NCI-H146 (cell line): ENCODE results near the gene ANP32B.
A peak's percentile ranks its signal among the peaks of the same experiment; 100 is the strongest.

ENCODE experiments used
- DNase-seq: peaks from one replicate; lab custom pipeline; 2025; lab: John Stamatoyannopoulos, UW

Gene ANP32B

GRCh38 chr9:98031169-98031568 lies 48.0 kb downstream of the ANP32B start:
- no peak for DNase-seq

DNA sequence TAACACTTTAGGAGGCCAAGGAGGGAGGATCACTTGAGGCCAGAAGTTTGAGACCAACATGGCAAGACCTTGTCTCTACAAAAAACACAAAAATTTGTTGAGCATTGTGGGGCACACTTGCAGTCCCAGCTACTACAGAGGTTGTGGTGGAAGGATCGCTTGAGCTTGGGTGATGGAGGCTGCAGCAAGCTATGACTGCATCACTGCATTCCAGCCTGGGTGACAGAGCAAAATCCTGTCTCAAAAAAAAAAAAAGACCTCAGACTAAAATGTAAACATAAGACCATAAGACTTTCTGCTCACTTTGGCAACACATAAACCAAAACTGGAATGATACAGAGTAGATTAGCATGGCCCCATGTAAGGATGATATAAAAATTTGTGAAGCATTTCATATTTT lies 48.8 kb downstream of the ANP32B start:
- DNase-seq, result no peak

DNA sequence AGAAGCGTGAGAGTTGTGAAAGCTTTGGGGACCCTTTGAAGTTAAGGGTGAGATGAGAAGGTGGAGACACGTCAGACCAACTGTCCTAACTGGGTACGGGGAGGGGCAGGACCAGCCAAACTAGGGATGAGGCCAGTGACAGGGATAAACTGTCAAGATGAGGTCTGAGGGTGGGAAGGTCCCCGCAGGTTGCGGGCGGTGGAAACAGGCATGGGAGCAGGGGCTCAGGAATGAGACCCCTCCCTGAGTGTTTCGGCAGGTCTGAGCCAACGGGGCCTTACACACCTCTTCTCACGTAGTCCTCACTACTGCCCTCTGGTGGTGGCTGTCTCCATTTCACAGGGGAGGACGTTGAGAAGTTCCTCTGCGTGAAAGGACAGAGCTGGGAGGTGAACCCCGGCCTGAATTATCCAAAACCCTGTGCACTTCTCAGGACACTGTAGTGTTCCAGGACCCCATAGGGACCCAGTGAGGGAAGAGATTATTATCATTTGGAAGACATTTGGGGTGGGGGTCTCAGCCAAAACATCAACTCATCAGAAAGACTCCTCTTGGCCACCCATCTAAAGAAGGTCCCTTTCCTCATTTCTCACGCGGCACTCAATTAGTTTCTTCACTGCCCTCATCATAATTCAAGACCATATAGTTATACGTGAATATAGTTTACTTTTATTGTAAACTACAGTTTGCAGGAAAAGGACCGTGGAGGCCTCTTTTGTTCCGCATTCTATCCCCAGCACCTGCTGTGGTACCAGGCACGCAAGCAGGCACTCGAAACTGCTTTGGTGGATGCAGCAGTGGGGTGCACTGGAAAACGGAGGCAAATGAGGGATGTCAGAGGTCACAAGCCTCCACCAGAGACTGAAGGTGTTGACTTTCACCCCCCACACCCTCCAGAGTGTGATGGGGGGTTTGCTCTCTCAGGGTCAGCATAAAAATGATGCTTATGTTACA lies 51.7 kb downstream of the ANP32B start:
- peak; percentile 67 for DNase-seq

DNA sequence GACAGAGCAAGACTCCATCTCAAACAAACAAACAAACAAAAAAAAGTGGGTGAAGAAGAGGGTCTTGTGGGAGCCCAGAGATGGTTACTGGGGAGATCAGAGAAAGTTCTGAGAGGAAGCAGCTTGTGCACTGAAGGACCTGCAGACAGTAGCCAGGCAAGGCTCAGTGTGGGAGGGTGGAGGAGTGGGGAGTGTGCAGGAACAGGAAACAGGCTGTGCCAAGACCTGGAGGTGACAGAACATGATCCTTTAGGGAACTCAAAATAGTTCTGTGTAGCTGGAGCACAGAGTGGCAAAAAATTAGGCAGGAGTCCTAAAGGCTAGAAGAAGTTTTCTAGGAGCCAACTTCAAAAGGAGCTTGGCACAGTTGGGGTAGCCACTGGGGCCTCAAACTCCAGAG lies 54.2 kb downstream of the ANP32B start:
- DNase-seq, result no peak

DNA sequence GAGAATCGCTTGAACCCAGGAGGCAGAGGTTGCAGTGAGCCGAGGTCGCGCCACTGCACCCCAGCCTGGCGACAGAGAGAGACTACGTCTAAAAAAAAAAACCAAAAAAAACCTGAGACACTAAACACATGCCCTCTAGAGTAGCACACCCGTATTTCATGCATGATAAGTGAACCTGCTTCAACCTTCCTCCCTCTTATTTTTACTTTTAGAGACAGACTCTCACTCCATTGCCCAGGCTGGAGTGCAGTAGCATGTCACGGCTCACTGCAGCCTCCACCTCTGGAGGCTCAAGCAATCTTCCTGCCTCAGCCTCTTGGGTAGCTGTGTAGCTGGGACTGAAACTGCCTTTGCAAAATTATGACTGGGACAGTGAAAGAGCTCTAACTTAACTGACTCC lies 55.8 kb downstream of the ANP32B start:
- DNase-seq, result no peak

GRCh38 chr9:98039607-98040017 lies 56.5 kb downstream of the ANP32B start:
- no peak for DNase-seq

DNA sequence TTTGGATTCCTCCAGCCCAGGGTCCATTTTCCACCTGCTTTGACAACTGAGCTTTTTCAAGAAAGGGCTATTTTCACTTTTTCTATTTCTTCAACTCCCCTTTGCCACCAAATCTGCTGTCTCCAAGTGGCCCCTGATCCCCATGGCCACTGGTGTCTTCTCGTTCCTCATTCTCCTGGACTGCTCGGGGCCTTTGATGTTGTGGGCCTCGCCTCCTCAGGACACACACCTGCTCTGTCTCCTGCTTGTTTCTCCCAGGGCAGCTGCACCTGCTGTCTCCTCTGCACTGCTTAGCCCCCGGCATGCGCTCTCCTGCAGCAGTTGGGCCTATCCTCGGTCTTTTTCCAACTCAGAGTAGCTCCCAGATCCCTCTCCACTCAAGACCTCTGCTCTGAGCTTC lies 57.1 kb downstream of the ANP32B start:
- peak; percentile 37 for DNase-seq

GRCh38 chr9:98043915-98044314 lies 60.8 kb downstream of the ANP32B start:
- no peak for DNase-seq

GRCh38 chr9:98045234-98046179 lies 62.4 kb downstream of the ANP32B start:
- no peak for DNase-seq

DNA sequence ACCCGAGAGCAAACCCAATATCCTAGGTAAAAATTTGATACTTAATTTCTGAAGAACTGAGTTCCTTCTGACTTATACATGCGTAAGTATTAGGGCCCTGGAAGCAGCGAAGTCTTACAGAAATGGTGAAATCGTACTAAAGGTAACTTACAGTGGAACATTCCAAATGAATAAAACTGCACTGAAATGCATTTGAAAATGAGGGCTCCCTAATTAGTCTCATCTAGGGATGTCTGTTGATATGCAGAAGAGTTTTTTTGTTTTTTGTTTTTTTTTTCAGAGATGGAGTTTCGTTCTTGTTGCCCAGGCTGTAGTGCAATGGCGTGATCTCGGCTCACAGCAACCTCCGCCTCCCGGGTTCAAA lies 63.0 kb downstream of the ANP32B start:
- no peak for DNase-seq

DNA sequence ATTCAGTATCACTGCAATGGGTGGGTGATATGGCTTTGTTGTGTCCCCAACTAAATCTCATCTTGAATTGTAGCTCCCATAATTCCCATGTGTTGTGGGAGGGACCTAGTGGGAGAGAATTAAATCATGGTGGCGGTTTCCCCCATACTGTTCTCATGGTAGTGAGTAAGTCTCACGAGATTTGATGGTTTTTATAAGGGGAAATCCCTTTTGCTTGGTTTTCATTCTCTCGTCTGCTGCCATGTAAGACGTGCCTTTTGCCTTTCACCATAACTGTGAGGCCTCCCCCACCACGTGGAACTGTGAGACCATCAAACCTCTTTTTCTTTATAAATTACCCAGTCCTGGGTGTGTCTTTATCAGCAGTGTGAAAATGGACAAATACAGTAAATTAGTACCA lies 63.9 kb downstream of the ANP32B start:
- DNase-seq, result no peak

DNA sequence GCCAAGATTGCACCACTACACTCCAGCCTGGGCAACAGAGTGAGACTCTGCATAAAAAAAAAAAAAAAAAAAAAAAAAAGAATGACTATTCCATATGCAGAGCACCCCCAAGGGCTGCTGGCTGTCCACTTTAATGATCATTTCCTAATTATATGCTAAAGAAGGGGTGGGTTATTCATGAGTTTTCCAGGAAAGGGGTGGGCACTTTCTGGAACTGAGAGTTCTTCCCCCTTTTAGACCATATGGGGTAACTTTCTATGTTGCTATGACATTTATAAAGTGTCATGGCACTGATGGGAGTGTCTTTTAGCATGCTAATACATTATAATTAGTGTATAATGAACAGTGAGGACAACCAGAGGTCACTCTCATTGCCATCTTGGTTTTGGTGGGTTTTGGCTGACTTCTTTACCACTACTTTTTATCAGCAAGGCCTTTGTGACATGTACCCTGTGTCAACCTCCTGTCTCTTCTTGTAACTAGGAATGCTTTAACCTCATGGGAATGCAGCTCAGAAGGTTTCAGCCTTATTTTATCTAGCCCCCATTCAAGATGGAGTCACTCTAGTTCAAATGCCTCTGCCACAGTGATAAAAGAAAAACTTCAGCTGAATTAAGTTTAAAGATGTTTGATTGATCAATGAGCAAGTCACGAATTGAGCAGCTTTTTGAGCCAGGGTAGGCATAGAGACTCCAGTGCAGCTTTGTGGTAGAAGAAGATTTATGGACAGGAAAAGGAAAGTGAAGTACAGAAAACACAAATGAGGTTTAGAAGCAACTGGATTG lies 66.3 kb downstream of the ANP32B start:
- DNase-seq, result no peak

- no peak for DNase-seq
Measured at GRCh38 chr9:98050351-98050750, 67.2 kb downstream of the ANP32B start.

DNA sequence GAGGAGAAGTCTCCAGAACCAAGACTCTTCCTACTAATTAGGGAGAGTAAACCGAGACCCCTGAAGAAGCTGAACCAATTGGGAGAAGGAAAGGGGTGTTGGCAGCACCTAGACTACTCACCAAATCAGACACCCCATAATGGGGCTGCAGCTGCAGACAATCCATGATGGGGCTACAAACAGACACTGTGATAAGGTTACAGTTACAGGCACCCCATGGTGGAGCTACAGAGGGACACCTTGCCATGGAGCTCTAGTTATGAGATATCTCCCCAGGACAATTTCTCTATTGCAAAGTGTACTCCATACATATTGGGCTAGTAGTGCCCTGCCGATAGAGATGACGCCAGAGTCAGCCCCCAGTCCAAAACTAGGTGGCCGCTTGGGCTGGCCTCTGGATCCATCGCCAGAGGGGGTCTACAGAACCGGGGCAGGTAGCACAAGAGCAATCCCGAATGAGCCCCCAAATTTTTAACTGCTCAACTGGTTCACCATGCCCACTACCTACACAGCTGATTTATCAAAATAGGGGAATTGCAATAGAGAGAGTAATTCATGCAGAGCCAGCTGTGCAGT lies 71.3 kb downstream of the ANP32B start:
- no peak for DNase-seq

- peak; percentile 88 for DNase-seq
Measured at GRCh38 chr9:98056269-98057137, 73.4 kb downstream of the ANP32B start, which contains the start of gene NANS. NANS (plus strand) TSS chr9:98056732; CDS start chr9:98056809, 77 bp downstream.

DNA sequence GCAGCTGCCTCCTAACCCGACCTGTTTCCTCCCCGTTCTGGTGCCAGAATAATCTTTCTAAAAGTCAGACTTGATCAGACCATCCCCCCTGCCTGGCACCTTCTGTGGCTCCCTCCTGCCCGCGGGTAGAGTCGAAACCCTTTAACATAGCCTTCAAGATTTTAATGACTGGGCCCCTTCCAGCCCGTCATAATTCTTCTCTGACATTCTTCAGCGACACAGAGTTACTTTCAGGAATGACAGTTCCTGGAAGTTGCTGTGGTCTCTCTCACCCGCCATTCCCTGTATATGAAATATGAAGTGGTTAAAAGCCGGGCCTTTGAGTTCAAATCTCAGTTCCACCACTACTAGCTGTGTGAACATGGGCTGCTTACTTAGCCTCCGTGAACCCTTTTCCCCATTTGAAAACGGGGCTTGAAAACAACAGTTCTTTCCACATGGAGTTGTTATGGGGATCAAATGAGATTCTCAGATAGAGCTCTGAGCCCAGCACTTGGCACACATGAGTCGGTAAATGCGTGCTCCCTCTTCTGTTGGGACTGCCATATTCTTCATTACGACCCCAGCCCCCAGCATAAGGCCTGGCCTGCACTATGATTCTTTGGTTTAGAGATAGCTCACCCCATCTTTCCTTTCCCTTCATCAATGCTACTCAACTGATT lies 74.1 kb downstream of the ANP32B start:
- DNase-seq, result no peak

DNA sequence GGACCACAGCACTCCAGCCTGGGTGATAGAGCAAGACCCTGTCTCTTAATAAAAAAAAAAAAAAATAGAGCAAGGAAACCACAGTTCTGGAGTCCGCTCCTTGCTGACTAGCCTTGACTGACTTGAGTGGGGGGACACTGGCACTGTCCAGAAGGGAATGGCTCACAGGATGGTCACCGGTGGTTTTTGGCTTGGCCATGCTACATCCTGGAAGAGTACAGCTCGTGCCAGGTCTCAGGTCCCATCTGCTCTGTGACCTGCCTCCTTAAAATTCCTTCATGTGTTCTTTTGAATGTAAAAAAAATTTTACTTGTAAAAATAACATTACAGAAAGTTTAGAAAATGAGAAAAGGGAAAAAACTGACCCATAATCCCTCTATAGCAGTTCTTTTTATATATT lies 79.0 kb downstream of the ANP32B start:
- DNase-seq, result no peak

- no peak for DNase-seq
Measured at GRCh38 chr9:98064623-98065392, 81.7 kb downstream of the ANP32B start.
